Measurements from ENCODE around the gene KCNH2. TPM values are rescaled to one million over a fixed set of nuclear protein-coding genes. Genes with fewer than 3 reads are reported as not detected.

KCNH2 gene
- polyA plus RNA-seq, 3 donors: not detected

DNA sequence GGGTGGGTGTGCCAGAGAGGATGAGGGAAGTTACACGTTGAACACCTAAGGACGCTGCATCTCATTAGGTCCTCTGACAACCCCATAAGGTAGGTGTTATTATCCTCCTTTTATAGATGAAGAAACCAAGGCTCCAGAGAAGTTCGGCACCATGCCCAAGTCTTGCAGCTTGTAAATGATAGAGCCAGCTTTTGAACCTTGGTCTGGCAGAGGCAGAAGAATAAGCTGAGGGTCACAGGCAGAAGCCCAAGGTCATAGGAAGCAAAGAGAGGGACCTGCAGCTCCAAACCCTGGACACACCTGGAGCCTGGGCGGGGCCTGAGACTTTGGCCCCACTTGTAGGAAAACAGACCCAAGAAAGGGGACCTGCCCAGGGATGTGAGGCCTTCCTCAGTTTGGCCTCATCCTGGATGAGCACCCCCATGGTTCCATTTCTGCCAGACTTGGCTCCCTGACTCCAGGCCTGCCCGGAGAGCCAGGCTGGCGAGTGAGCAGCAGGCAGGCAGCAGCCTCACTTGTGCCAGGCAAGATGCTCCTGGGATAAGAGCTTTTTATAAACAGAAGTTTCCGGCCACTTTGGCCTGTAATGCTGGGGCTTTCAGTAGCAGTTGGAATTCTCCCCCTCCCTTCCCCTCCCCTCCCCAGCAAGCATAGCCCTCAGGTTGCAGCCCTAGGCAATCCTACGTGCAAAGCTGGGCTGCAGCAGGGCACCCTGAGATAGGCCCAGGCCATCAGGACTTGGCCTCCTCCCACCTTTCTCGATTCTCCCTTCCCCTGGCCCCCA, 2.4 kb downstream of the KCNH2 start:
- H3K27me3 ChIP-seq (ENCODE audit: control insufficient read depth in 2 of 2, insufficient read depth in 2 of 2, low read length in 2 of 2): peaks cover 35 to 69% of the 10 kb centered on the region in 2 donors

More for the DNA sequence above, 2.4 kb downstream of the KCNH2 start:
- Histone ChIP-seq H3K4me2 (replicated peaks; ENCODE audit: extremely low read depth, low read length, poor library complexity, severe bottlenecking) (peak overlapping the region; percentile 75), H3K27ac (ENCODE audit: low read depth in 1 of 2, low read length in 2 of 2) (no peak overlapping the region), H3K4me3 (replicated peaks in 1 of 3; ENCODE audit: low read depth in 2 of 3, low read length in 3 of 3) (no peak overlapping the region), H4K20me1 (ENCODE audit: insufficient read depth, low read length) (no peaks in the 10 kb centered on the region), H2AFZ (ENCODE audit: insufficient read depth, low read depth, low read length, poor library complexity, severe bottlenecking) (no peak overlapping the region), H3K79me2 (ENCODE audit: insufficient read depth, low read length) (no peaks in the 10 kb centered on the region), H3K9me3 (replicated peaks in 1 of 2; ENCODE audit: control insufficient read depth in 1 of 2, insufficient read depth in 1 of 2, low read length in 2 of 2) (peaks cover 0 to 28% of the 10 kb centered on the region in 2 donors), H3K4me1 (ENCODE audit: control insufficient read depth in 1 of 2, insufficient read depth in 2 of 2, low read length in 2 of 2) (peaks cover 3 to 7% of the 10 kb centered on the region in 2 donors), H3K36me3 (replicated peaks in 1 of 2; ENCODE audit: control insufficient read depth in 1 of 2, insufficient read depth in 2 of 2, low read length in 2 of 2) (no peaks in the 10 kb centered on the region), H3K9ac (ENCODE audit: insufficient read depth, low read length, poor library complexity, severe bottlenecking) (no peak overlapping the region)
- Mint-ChIP-seq H3K27me3 (ENCODE audit: low read depth in 3 of 3) (peaks cover 69 to 84% (median 71%) of the 10 kb centered on the region in 3 donors), H3K4me1 (peaks cover 18% of the 10 kb centered on the region), H3K4me3 (peak overlapping the region; percentile 17 to 75), H3K9me3 (peaks cover 0 to 23% (median 8%) of the 10 kb centered on the region in 7 donors), H3K36me3 (peaks cover 0 to 7% of the 10 kb centered on the region in 2 donors), H3K27ac (no peak overlapping the region)
- TF ChIP-seq, protein P1, sequence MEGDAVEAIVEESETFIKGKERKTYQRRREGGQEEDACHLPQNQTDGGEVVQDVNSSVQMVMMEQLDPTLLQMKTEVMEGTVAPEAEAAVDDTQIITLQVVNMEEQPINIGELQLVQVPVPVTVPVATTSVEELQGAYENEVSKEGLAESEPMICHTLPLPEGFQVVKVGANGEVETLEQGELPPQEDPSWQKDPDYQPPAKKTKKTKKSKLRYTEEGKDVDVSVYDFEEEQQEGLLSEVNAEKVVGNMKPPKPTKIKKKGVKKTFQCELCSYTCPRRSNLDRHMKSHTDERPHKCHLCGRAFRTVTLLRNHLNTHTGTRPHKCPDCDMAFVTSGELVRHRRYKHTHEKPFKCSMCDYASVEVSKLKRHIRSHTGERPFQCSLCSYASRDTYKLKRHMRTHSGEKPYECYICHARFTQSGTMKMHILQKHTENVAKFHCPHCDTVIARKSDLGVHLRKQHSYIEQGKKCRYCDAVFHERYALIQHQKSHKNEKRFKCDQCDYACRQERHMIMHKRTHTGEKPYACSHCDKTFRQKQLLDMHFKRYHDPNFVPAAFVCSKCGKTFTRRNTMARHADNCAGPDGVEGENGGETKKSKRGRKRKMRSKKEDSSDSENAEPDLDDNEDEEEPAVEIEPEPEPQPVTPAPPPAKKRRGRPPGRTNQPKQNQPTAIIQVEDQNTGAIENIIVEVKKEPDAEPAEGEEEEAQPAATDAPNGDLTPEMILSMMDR (IDR thresholded peaks at IDR 0.05): no peak
- 89% methylated on average over 6 of the region's 9 CpGs for WGBS (ENCODE audit: insufficient coverage)
- DNase-seq: no peak
- intact Hi-C loops (cut with micrococcal nuclease): no loop called here
